SK-N-SH (cell line): ENCODE data around the gene PGD. TPM values are rescaled to one million over a fixed set of nuclear protein-coding genes. Genes with fewer than 3 reads are reported as not detected.

ENCODE experiments used
- CTCF ChIA-PET: fragments of 300-600, 350-600 bp; formaldehyde crosslinking; extraction: SDS; loops from one replicate; lab custom pipeline; 2021; lab: Yijun Ruan, JAX
- POLR2A ChIA-PET: fragments of 350-600 bp; sonication (Branson Sonifier 250); formaldehyde crosslinking; extraction: SDS; loops from one replicate; lab custom pipeline; 2020; ENCODE audit warnings: antibody characterized with exemption, inconsistent platforms; lab: Yijun Ruan, JAX
- DNase-seq: peaks from one replicate; pipeline ENCODE4 v3.0.0; 2012
- H2AFZ ChIP-seq: fragments of 200-600 bp; sonication (generic); 2 replicates; pipeline ENCODE4 v1.8.1; 2016; ENCODE audit warnings: antibody characterized with exemption, mild to moderate bottlenecking, low read depth
- H3F3A ChIP-seq: fragments of 200-600 bp; sonication (generic); replicated peaks from 2 replicates; pipeline ENCODE3; 2016; ENCODE audit warnings: antibody characterized with exemption, mild to moderate bottlenecking; ENCODE audit not compliant: insufficient read depth
- H3K27ac ChIP-seq, 2 experiments: fragments of 200-500 bp in 1 of 2; fragments of 200-600 bp in 1 of 2; sonication (Bioruptor generic) in 1 of 2; sonication (generic), shearing (Covaris generic) in 1 of 2; 2 replicates each; pipeline versions ENCODE4 v1.5.1 to v1.6.1; 2014 to 2016; ENCODE audit warnings: low read depth in 2 of 2, inconsistent platforms in 1 of 2, low read length in 1 of 2, mild to moderate bottlenecking in 1 of 2, mixed read lengths in 1 of 2
- H3K27me3 ChIP-seq: fragments of 200-600 bp; sonication (generic), shearing (Covaris generic); 2 replicates; pipeline ENCODE4 v1.6.1; 2016; ENCODE audit warnings: mixed run types; ENCODE audit not compliant: insufficient read depth
- H3K36me3 ChIP-seq, 2 experiments: fragments of 200-500 bp in 1 of 2; fragments of 200-600 bp in 1 of 2; sonication (Bioruptor generic) in 1 of 2; sonication (generic) in 1 of 2; replicated peaks in 1 of 2; 2 replicates each; pipeline versions ENCODE3 to v1.5.1; 2014 to 2016; ENCODE audit warnings: low read length in 1 of 2, mild to moderate bottlenecking in 1 of 2; ENCODE audit not compliant: insufficient read depth in 2 of 2, control insufficient read depth in 1 of 2
- H3K4me1 ChIP-seq, 2 experiments: fragments of 200-500 bp in 1 of 2; fragments of 200-600 bp in 1 of 2; sonication (Bioruptor generic) in 1 of 2; sonication (generic), shearing (Covaris generic) in 1 of 2; 2 replicates each; pipeline versions ENCODE4 v1.5.1 to v1.6.1; 2014 to 2016; ENCODE audit warnings: low read depth in 1 of 2, low read length in 1 of 2, mixed run types in 1 of 2; ENCODE audit not compliant: insufficient read depth in 2 of 2, control insufficient read depth in 1 of 2
- H3K4me2 ChIP-seq: fragments of 200-600 bp; sonication (generic), shearing (Covaris generic); 2 replicates; pipeline ENCODE4 v1.6.1; 2017; ENCODE audit warnings: mixed run types
- H3K4me3 ChIP-seq, 2 experiments: fragments of 200-500 bp in 1 of 2; fragments of 200-600 bp in 1 of 2; sonication (Bioruptor generic) in 1 of 2; sonication (generic), shearing (Covaris generic) in 1 of 2; 2 replicates each; pipeline versions ENCODE4 v1.5.1 to v1.8.1; 2014 to 2016; ENCODE audit warnings: low read depth in 2 of 2, inconsistent platforms in 1 of 2, low read length in 1 of 2, mild to moderate bottlenecking in 1 of 2, mixed read lengths in 1 of 2, moderate library complexity in 1 of 2
- H3K79me2 ChIP-seq: fragments of 200-600 bp; sonication (generic); 2 replicates; pipeline ENCODE4 v1.8.1; 2017; ENCODE audit warnings: mild to moderate bottlenecking; ENCODE audit not compliant: insufficient read depth
- H3K9ac ChIP-seq: fragments of 200-600 bp; sonication (generic); 2 replicates; pipeline ENCODE4 v1.6.1; 2017; ENCODE audit warnings: mixed run types
- H3K9me2 ChIP-seq: fragments of 200-600 bp; sonication (generic); 2 replicates; pipeline ENCODE4 v1.6.1; 2017; ENCODE audit warnings: mixed run types
- H3K9me3 ChIP-seq: fragments of 200-600 bp; sonication (generic); 2 replicates; pipeline ENCODE4 v1.6.1; 2017; ENCODE audit warnings: mixed run types, mild to moderate bottlenecking, moderate library complexity
- H4K20me1 ChIP-seq: fragments of 200-600 bp; sonication (generic); 2 replicates; pipeline ENCODE4 v1.6.1; 2017; ENCODE audit warnings: mild to moderate bottlenecking, mixed run types; ENCODE audit not compliant: insufficient read depth
- ELF1 ChIP-seq: IDR thresholded peaks from 2 replicates; pipeline ENCODE4 v1.4.0; 2012
- EP300 ChIP-seq, 2 experiments: IDR thresholded peaks; 2 replicates each; pipeline versions ENCODE4 v1.4.0 to v1.6.1; 2012; ENCODE audit warnings: borderline replicate concordance in 1 of 2, low read depth in 1 of 2, low read length in 1 of 2
- FOXJ3 ChIP-seq: sonication (generic); formaldehyde crosslinking; IDR thresholded peaks from 2 replicates; pipeline ENCODE4 v1.5.1; 2020; ENCODE audit warnings: mild to moderate bottlenecking, missing genetic modification reagents
- FOXM1 ChIP-seq: IDR thresholded peaks from 2 replicates; pipeline ENCODE4 v1.4.0; 2012; ENCODE audit warnings: low read depth, mild to moderate bottlenecking
- JUND ChIP-seq: IDR thresholded peaks from 2 replicates; pipeline ENCODE4 v1.4.0; 2012
- MAX ChIP-seq: IDR thresholded peaks from 2 replicates; pipeline ENCODE4 v1.4.0; 2012; ENCODE audit warnings: low read depth
- MXI1 ChIP-seq: IDR thresholded peaks from 2 replicates; pipeline ENCODE4 v1.6.1; 2012; ENCODE audit warnings: mild to moderate bottlenecking, low read depth, low read length, improper control_type of control experiment
- NFIC ChIP-seq: IDR thresholded peaks from 2 replicates; pipeline ENCODE4 v1.4.0; 2012; ENCODE audit warnings: borderline replicate concordance
- PBX3 ChIP-seq: IDR thresholded peaks from 2 replicates; pipeline ENCODE4; 2012
- RAD21 ChIP-seq: IDR thresholded peaks from 2 replicates; pipeline ENCODE4 v1.6.1; 2012; ENCODE audit warnings: mild to moderate bottlenecking, low read length
- RCOR1 ChIP-seq: fragments of 150-350 bp; IDR thresholded peaks from 2 replicates; pipeline ENCODE4 v1.6.1; 2017; ENCODE audit warnings: antibody characterized with exemption, low read length
- REST ChIP-seq: IDR thresholded peaks from 2 replicates; pipeline ENCODE4 v1.6.1; 2012; ENCODE audit warnings: mild to moderate bottlenecking, low read depth, low read length, moderate library complexity
- RFX5 ChIP-seq: IDR thresholded peaks from 2 replicates; pipeline ENCODE4 v1.6.1; 2012; ENCODE audit warnings: mild to moderate bottlenecking, improper control_type of control experiment, low read length
- SIN3A ChIP-seq: IDR thresholded peaks from 2 replicates; pipeline ENCODE4 v1.6.1; 2012; ENCODE audit warnings: low read depth, mild to moderate bottlenecking, low read length, moderate library complexity, borderline replicate concordance
- SMC3 ChIP-seq: IDR thresholded peaks from 2 replicates; pipeline ENCODE4 v1.6.1; 2012; ENCODE audit warnings: low read depth, low read length, improper control_type of control experiment
- YY1 ChIP-seq: IDR thresholded peaks from 2 replicates; pipeline ENCODE4 v1.4.0; 2012; ENCODE audit warnings: low read depth, mild to moderate bottlenecking
- ZBTB33 ChIP-seq: IDR thresholded peaks from 2 replicates; pipeline ENCODE4 v1.4.0; 2012; ENCODE audit warnings: low read depth, borderline replicate concordance
- WGBS: methylation state at CpG from one replicate; pipeline ENCODE4 v1.1.6; 2017; ENCODE audit warnings: low lambda C conversion rate; 5-methylcytosine and 5-hydroxymethylcytosine counted together
- polyA plus RNA-seq, 3 experiments: library from polyadenylated mRNA; depleted of rRNA; stranded (reverse); fragments of >200 nt; gene quantifications; 2 replicates each; pipeline ENCODE4 v1.2.3, GENCODE V29; 2012

Gene PGD
- polyA plus RNA-seq, 1 of the 3 experiments (the other 2 are of a cell fraction) = 76.2 TPM

GRCh38 chr1:10398734-10399443 lies at the start of gene PGD (continued):
- TF ChIP-seq PBX3 = peak; percentile 99
- TF ChIP-seq MXI1 = peak; percentile 96
- no peak for TF ChIP-seq FOXM1
- no peak; the same call in 1 of the 2 replicates for TF ChIP-seq NFIC
- TF ChIP-seq MAX = peak; percentile 94
- TF ChIP-seq JUND = no peak
- TF ChIP-seq REST = 0 out of 2 replicates have a peak, but pooled peaks have one; percentile 37
- peak; percentile 81 for TF ChIP-seq YY1

GRCh38 chr1:10353282-10353681 lies 45.6 kb upstream of the PGD start:
- no peak overlapping the region for H3K4me3 ChIP-seq
- H3K4me1 ChIP-seq = no peaks in the 10 kb centered on the region
- no peak overlapping the region for H3K9ac ChIP-seq
- H3K36me3 ChIP-seq = peaks cover 20 to 22% of the 10 kb centered on the region in 2 experiments
- no peak overlapping the region for H2AFZ ChIP-seq
- no peak for DNase-seq
- no peaks in the 10 kb centered on the region for H3K9me3 ChIP-seq
- TF ChIP-seq RCOR1 (no peak), SMC3 (no peak), RAD21 (no peak), FOXJ3 (no peak), MAX (no peak), ZBTB33 (no peak), SIN3A (no peak), EP300 (IDR thresholded peaks at IDR 0.05; ENCODE audit: borderline replicate concordance in 1 of 2, low read depth in 1 of 2, low read length in 1 of 2) (no peak), JUND (no peak), MXI1 (no peak), ELF1 (no peak), RFX5 (no peak)
- no peaks in the 10 kb centered on the region for H4K20me1 ChIP-seq
- no peak overlapping the region for H3K27ac ChIP-seq
- H3K79me2 ChIP-seq = no peaks in the 10 kb centered on the region
- H3K9me2 ChIP-seq = no peaks in the 10 kb centered on the region
- CTCF ChIA-PET = interaction anchor here (1.0 kb wide), 1 partner anchor 16 kb away, joined by 3 read pairs; no protein-coding TSS in a partner anchor
- H3F3A ChIP-seq = peaks cover 8% of the 10 kb centered on the region
- no peak overlapping the region for H3K4me2 ChIP-seq
- no peaks in the 10 kb centered on the region for H3K27me3 ChIP-seq
- 85% methylated on average over 4 of the region's 4 CpGs for WGBS
- POLR2A ChIA-PET = no interaction called here
